ENCODE results near the gene CEP44.

DNA sequence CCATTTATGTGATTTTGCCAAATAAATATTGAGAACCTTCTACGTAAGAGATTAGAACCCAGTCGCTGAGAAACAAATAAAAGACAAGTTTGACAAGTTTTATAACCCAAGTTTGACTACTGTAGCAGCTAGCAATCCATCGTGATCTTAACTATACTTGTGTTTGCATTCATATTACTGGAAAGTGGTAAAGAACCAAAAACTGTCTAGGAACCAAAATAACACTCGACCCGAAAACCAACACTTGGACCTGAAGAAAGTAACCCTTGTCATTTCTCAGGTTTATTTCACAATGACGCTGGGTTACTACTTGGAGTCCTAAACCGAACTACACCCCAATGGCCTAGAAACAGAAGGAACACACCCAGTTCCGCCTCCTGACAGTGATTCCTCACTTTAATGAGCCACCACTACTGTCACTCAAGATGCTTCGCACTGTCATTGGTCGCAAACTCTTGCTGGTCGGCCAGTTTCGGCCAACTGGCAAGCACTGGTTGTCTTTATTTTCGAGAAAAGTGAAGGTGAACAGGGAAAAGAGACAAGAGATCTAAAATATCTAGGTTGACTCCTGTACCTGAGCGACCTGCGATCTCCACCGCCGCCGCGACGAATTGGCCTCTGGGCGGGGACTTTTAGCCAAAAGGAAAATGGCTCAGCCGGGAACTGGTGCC lies 740 bp upstream of the CEP44 start:
- no peak for TF ChIP-seq CTCF (optimal IDR thresholded peaks at IDR 0.05 in 1 of 3, IDR thresholded peaks at IDR 0.05 in 1 of 3, conservative IDR thresholded peaks at IDR 0.05 in 1 of 3; ENCODE audit: extremely low read depth in 1 of 3, insufficient read depth in 2 of 3, low read length in 3 of 3)
- no peak for TF ChIP-seq EZH2 (IDR thresholded peaks at IDR 0.05; ENCODE audit: low read length)
